ENCODE data around the gene RAP1GDS1.

GRCh38 chr4:98237204-98237603 lies 24.0 kb upstream of the RAP1GDS1 start:
- TF ChIP-seq EP300 (IDR thresholded peaks at IDR 0.05) (no peak), POLR2A (IDR thresholded peaks at IDR 0.05; ENCODE audit: low read depth) (no peak)

Measured in esophagus muscularis mucosa (tissue), 2 donors.